GM18517 (cell line): ENCODE measurements around the gene DLGAP1.

Experiments
- ATAC-seq: cut with Tn5 transposase; IDR thresholded peaks from one replicate; pipeline ENCODE4 v1.9.1; 2021; ENCODE audit warnings: mild to moderate bottlenecking, moderate library complexity; ENCODE audit not compliant: unreplicated experiment

DLGAP1 gene

DNA sequence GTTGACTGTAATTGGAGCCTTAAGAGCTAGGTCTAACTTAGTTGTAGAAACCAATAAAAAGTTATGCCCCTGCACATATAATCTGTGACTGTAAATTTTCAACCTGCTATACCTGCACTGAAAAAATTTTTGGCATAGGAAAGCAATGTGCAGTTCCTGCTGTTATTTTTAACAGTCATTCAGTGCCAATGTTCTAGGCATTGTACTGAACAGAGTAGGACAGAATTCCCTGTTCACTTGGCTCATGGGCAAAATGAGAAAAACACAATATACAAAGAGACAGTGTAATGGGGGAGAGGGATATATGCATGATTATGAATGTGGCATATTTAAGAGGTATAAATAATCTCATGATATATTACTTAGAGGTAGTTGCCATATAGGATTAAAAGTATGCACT, 547.2 kb downstream of the DLGAP1 start:
- no peak for ATAC-seq

GRCh38 chr18:3906116-3906750, 548.9 kb downstream of the DLGAP1 start:
- ATAC-seq, result no peak

DNA sequence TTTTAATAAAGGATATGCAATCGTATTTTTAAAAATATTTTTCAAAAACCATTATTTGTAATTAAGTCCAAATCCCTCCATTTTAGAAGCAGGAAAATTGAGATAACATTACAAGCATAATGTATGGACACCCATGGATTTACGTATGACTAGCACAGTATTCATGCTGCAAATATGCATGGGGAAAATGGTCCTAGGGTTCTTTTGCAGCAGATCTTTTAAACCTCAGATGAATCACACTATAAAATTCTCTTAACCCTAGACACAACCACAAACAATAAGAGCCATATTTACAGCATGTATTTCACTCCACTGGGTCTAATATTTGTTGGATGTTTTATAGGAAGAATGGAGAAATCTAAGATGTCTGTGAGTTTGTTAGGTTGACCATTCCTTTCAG, 551.8 kb downstream of the DLGAP1 start:
- ATAC-seq, result no peak

DNA sequence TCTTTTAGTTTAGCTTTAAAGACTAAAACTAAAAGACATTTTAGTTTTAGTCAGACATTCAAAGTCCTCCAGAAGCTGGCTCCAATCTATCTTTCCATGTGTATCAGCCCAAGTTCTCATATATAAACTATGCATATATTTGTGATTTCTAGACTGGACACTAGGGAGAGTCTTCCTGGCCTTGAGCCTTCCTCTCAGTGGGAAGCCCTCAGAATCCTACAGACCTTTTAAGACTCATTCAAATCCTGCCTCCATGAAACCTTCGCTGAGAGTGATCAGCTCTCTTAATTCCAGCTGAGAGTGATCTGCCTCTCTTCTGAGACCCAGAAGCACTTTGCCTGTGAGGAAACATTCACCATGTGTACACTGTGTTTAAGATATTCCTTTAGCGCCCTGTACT, 552.4 kb downstream of the DLGAP1 start:
- no peak for ATAC-seq

DNA sequence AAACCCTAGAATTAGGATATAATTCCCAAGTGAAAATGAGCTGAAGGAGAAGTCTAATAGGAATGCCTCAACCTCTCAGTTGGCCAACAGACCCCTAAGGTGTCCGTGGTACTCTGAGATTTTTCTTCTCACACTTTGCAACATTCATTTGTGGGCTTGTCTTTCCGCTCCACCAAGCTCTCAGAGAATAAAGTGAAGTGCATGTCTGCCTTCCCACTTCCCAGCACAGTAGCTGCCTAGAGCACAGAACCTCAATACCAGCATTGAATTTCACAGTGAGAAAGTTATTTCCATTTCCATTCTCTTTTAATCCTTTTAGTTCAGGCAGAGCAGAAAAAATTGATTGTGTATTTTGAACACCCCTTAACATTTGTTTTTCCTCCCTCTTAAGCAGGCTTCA, 553.3 kb downstream of the DLGAP1 start:
- ATAC-seq, result no peak

GRCh38 chr18:3901042-3901441, 554.1 kb downstream of the DLGAP1 start:
- ATAC-seq, result no peak

- ATAC-seq, result no peak
Measured at GRCh38 chr18:3900327-3900726, 554.8 kb downstream of the DLGAP1 start.

GRCh38 chr18:3898861-3899613, 556.1 kb downstream of the DLGAP1 start:
- no peak for ATAC-seq

GRCh38 chr18:3892152-3892551, 563.0 kb downstream of the DLGAP1 start:
- no peak for ATAC-seq

DNA sequence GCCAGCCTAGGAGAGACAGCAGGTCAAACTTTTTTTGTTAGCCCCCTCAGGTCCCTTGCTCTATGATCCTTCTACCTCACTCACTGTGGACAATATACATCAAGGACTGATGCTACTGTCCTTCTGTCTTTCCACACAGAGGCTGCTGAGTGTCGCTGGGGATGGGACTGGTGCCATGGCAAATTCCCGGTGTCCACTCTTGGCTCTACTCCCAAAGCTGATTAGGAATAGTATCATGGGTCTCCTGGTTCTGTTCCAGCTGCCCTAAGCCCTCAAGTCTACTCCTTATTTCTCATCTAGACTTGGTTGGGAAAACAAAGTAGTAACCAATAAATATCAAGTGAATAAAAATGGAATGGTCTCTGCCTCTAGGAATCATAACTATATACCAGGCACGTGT, 563.9 kb downstream of the DLGAP1 start:
- ATAC-seq, result no peak

DNA sequence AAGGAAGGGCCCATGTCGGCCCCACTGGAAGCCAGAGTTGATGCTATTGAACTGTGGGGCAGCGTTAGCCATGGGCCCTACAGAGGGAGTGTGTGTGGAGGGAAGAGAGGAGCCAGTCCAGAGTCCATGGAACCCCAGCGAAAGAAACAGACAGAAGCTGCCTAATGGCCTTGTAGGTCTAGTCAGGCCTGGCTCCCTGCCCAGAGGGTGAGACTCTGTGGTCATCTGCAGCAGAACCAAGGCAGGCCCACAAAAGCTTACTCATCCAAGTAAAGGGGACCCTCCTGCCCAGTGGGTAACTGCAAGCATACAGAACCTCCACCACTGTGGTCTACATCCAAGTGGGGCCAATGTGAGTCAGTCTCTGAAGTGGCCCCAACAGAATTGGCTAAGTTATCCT, 565.3 kb downstream of the DLGAP1 start:
- ATAC-seq, result no peak

GRCh38 chr18:3889121-3889520, 566.0 kb downstream of the DLGAP1 start:
- no peak for ATAC-seq

DNA sequence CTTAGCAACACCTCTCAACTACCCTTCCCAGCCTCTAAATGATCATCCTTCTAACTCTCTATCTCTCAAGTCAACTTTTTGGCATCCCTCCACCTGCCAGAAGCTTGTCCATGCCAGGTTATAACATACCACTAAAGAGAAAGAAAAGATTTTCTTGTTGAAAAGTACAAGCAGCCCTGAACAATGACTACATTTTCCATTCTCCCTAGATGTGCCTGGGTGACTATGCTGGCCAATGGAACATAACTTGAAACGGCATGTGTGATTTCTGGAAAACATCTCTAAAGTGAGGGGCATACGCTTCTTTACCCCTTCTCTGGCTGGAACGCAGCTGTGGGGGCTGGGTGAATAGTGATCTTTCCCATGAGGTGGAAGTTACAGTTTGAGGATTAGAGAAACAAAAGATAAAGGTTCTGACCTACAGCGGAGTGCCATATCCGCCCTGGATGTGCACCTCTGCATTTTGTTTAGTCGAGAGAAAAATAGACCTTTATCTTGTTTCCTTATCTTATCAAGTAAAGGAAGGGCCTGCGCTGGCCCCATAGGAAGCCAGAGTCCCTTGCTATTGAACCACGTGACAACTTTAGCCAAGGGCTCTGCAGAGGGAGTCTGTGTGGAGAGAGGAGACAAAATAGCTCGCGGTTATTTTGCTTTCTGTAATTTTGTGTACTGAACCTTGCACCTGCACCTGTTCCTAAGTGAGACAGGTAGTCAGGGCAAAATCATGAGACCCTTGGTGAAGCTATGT, 568.4 kb downstream of the DLGAP1 start:
- ATAC-seq, result no peak

DNA sequence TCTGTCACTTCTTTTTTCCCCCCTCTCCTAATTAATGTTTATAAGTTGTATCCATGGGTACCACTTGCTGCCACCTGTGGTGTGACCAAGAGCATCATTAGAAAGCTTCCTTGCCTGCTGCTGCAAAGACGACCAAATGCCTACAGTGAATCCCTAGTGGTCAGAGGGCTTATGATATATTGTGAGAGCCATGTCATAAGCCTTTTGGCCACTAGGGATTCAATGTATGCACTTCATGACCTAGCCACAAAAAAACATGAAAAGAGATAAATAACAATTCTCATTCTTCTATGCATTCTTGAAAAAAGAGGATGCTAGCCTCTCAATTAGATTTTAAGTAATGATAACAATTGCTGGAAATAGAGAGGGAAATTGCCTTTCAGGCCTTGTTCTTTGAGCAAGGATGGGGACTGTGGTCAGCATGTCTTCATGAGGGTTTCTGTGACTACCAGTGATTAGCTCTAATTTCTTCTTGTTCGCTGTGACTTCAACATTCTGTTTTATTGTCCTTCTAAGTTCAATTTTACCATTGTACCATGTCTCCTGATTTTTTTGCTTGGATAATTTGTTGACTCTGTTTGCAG, 569.8 kb downstream of the DLGAP1 start:
- no peak for ATAC-seq

DNA sequence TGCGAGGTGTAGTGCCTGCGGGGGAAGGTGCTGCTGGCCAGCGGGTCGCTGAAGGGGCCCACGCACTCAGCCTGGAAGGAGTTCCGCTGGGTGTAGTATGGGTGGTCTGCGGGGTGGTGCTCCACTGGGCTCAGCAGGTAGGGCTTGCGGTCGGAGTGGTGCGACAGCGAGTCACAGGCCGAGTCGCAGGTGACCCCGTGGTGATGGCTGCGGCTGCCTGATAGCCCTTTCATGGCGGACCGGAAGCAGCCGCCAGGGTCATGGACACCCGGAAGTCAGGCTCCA, 575.3 kb downstream of the DLGAP1 start:
- no peak for ATAC-seq

GRCh38 chr18:3879114-3879835, 575.8 kb downstream of the DLGAP1 start:
- no peak for ATAC-seq

DNA sequence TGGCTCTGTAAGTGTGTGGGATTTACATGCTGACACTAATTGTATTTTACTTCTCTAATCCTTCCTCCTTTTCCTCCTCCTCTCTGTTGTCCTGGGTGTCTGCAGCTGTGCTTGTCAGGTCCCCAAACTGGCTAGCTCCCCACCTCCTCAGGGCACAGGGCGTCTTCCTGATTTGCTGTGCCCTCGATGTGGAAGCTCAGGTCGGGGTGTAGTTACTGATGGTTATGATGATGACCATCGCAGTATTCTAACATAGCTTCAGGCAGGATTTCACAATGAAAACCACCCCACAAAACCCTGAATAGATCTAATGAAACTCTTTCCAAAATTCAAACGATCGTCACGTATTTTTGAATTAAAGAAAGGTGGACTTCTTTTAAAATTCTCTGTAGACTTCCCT, 576.7 kb downstream of the DLGAP1 start:
- no peak for ATAC-seq

DNA sequence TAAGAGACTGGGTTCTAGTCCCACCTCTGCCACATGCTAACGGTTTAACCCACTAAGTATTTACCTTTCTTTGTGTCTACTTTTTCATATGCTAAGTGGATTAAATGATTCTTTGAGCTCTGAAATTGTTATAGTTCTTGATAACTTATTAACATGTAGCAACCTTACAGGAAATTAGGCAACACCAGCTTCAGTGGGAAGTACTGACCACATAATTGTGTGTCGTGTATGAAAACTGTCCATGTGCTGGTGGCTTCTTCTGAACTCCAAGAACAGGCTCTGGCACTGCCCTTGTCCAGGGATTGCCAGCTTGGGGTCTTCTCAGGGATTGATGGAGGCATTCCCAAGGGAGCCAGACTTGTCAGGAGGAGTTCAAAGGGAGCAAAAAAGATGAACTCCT, 577.4 kb downstream of the DLGAP1 start:
- no peak for ATAC-seq

DNA sequence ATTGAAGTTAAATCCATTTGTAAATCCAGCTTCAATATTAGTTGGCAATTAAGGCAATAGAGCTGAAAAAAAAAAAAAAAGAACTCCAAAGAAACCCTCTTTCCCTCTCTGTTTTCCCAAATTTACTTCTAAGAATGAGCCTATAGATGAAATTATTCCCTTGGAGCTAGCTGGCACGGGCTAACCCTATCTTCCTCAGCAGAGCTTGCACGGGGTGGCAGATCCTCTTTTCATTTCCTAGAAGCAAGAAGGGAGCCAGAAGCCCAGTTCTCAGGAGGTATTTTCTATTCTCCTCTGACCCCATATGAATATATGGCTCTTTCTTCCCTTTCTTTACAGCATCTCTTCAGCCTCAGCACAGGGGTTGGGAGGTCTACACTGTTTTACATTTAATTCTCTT, 579.1 kb downstream of the DLGAP1 start:
- no peak for ATAC-seq

- no peak for ATAC-seq
Measured at GRCh38 chr18:3875376-3875775, 579.7 kb downstream of the DLGAP1 start.

GRCh38 chr18:3874581-3874980, 580.5 kb downstream of the DLGAP1 start:
- ATAC-seq, result no peak
